Fibroblast of gingiva (primary cell): Measurements from ENCODE around the gene NKG7.

Experiments
- DNase-seq: peaks from one replicate; pipeline ENCODE4 v3.0.0-alpha.2; 2011; ENCODE audit warnings: low read depth

The NKG7 gene

GRCh38 chr19:51389143-51389542 is 16.7 kb upstream of the NKG7 start:
- no peak for DNase-seq

- no peak for DNase-seq
These were observed 15.5 kb upstream of the NKG7 start, which contains the start of gene LIM2 for GRCh38 chr19:51387924-51388389. LIM2 (minus strand) TSS chr19:51387974; CDS start chr19:51387443, 531 bp downstream.

GRCh38 chr19:51386882-51387520 is 14.5 kb upstream of the NKG7 start:
- no peak for DNase-seq

GRCh38 chr19:51382004-51382403 is 9.6 kb upstream of the NKG7 start:
- DNase-seq: no peak

GRCh38 chr19:51380379-51380778 is 7.9 kb upstream of the NKG7 start:
- DNase-seq: no peak

- DNase-seq: no peak
These were observed 5.0 kb upstream of the NKG7 start for GRCh38 chr19:51377422-51377821.

- no peak for DNase-seq
These were observed 3.2 kb upstream of the NKG7 start for GRCh38 chr19:51375504-51376221.

- no peak for DNase-seq
These were observed 319 bp downstream of the NKG7 start for GRCh38 chr19:51372021-51372648.

- DNase-seq: no peak
These were observed 1.2 kb downstream of the NKG7 start for GRCh38 chr19:51371186-51371690.

GRCh38 chr19:51370230-51370629 is 2.2 kb downstream of the NKG7 start:
- DNase-seq: no peak

GRCh38 chr19:51368366-51369282 is 3.8 kb downstream of the NKG7 start, which contains the start of gene CLDND2:
CLDND2 (minus strand) TSS chr19:51369003; CDS start chr19:51368577, 426 bp downstream.
- DNase-seq: no peak

GRCh38 chr19:51367565-51368365 is 4.7 kb downstream of the NKG7 start:
- peak; percentile 99 for DNase-seq

- DNase-seq: no peak
These were observed 5.2 kb downstream of the NKG7 start for GRCh38 chr19:51367255-51367564.

GRCh38 chr19:51366389-51367254 is 5.8 kb downstream of the NKG7 start:
- DNase-seq: peak; percentile 98

- no peak for DNase-seq
These were observed 6.5 kb downstream of the NKG7 start, which contains the start of gene ETFB for GRCh38 chr19:51365965-51366388. ETFB (minus strand) TSS chr19:51366388; CDS start chr19:51366326, 62 bp downstream.

- peak; percentile 58 for DNase-seq
These were observed 7.1 kb downstream of the NKG7 start for GRCh38 chr19:51365211-51365964.

GRCh38 chr19:51364200-51365106 is 8.0 kb downstream of the NKG7 start:
- no peak for DNase-seq

- no peak for DNase-seq
These were observed 11.2 kb downstream of the NKG7 start for GRCh38 chr19:51361239-51361638.
